PC-9 (cell line): Measurements from ENCODE around the gene XIRP2. TPM values are rescaled to one million over a fixed set of nuclear protein-coding genes. Genes with fewer than 3 reads are reported as not detected.

ENCODE experiments used
- BruUV-seq: library from RNA; stranded (reverse); fragments of 400-500 nt; replicated peaks from 2 replicates; lab custom pipeline; 2021; lab: Mats Ljungman, UMichigan
- CTCF ChIA-PET: fragments of 300-600 bp; sonication (Branson Sonifier 250); formaldehyde crosslinking; loops from one replicate; lab custom pipeline; 2022; ENCODE audit warnings: antibody characterized with exemption; lab: Charles Lee
- POLR2A ChIA-PET: fragments of 300-600 bp; sonication (Branson Sonifier 250); formaldehyde crosslinking; loops from one replicate; lab custom pipeline; 2022; ENCODE audit warnings: antibody characterized with exemption; ENCODE audit not compliant: unreplicated experiment; lab: Charles Lee
- DNase-seq, 2 experiments: peaks; one replicate each; pipeline versions ENCODE4 v3.0.0 to v3.0.0-alpha.2; 2015 to 2022; ENCODE audit warnings: mixed read lengths in 1 of 2
- H2AFZ ChIP-seq: fragments of 200-600 bp; sonication (generic); 2 replicates; pipeline ENCODE4 v1.8.1; 2017; ENCODE audit warnings: antibody characterized with exemption
- H3F3A ChIP-seq: fragments of 200-600 bp; sonication (generic); 2 replicates; pipeline ENCODE4 v1.8.1; 2017; ENCODE audit warnings: antibody characterized with exemption, mild to moderate bottlenecking, low read depth; ENCODE audit not compliant: insufficient read depth
- H3K27ac ChIP-seq: fragments of 200-600 bp; sonication (generic); 2 replicates; pipeline ENCODE4 v1.6.1; 2016; ENCODE audit warnings: mixed run types
- H3K27me3 ChIP-seq: fragments of 200-600 bp; sonication (generic); 2 replicates; pipeline ENCODE4 v1.6.1; 2016; ENCODE audit warnings: low read depth, mixed run types; ENCODE audit not compliant: insufficient read depth
- H3K36me3 ChIP-seq: fragments of 200-600 bp; sonication (generic); 2 replicates; pipeline ENCODE4 v1.6.1; 2016; ENCODE audit warnings: low read depth, mixed run types
- H3K4me1 ChIP-seq: fragments of 200-600 bp; sonication (generic); replicated peaks from 2 replicates; pipeline ENCODE4 v1.6.1; 2016; ENCODE audit warnings: mixed run types; ENCODE audit not compliant: insufficient read depth
- H3K4me2 ChIP-seq: fragments of 200-600 bp; sonication (generic); 2 replicates; pipeline ENCODE4 v1.6.1; 2017; ENCODE audit warnings: mixed run types
- H3K4me3 ChIP-seq: fragments of 200-600 bp; sonication (generic); 2 replicates; pipeline ENCODE4 v1.6.1; 2016; ENCODE audit warnings: mixed run types
- H3K79me2 ChIP-seq: fragments of 200-600 bp; sonication (generic); 2 replicates; pipeline ENCODE4 v1.6.1; 2017; ENCODE audit warnings: low read depth, mixed run types
- H3K9me2 ChIP-seq: fragments of 200-600 bp; sonication (generic); 2 replicates; pipeline ENCODE4 v1.8.1; 2017; ENCODE audit warnings: mild to moderate bottlenecking; ENCODE audit not compliant: insufficient read depth
- H3K9me3 ChIP-seq: fragments of 200-600 bp; sonication (generic); 2 replicates; pipeline ENCODE4 v1.8.1; 2016; ENCODE audit warnings: low read depth; ENCODE audit not compliant: insufficient read depth
- H4K20me1 ChIP-seq: fragments of 200-600 bp; sonication (generic); 2 replicates; pipeline ENCODE4 v1.8.1; 2017; ENCODE audit not compliant: insufficient read depth
- EZH2 ChIP-seq: fragments of 200-600 bp; sonication (generic); IDR thresholded peaks from 2 replicates; pipeline ENCODE4 v1.8.0; 2017; ENCODE audit warnings: antibody characterized with exemption, low read depth
- intact Hi-C: fragments of 100-400 bp; cut with micrococcal nuclease; formaldehyde crosslinking; loops from one replicate; pipeline ENCODE4 v1.10.0; 2022; ENCODE audit not compliant: unreplicated experiment
- total RNA-seq: library from RNA; stranded (reverse); gene quantifications from 2 replicates; pipeline ENCODE4 v1.2.3, GENCODE V29; 2021
- TF ChIP-seq, protein P1 (sequence below): fragments of 200-600 bp; sonication (generic); conservative IDR thresholded peaks from 2 replicates; pipeline ENCODE4 v1.6.1; 2017; ENCODE audit warnings: mixed run types, antibody characterized with exemption, mild to moderate bottlenecking, moderate library complexity

The XIRP2 gene
- total RNA-seq, 1 experiment from 2014 or later: not detected

- no TSS peak for BruUV-seq
Observed at GRCh38 chr2:166924967-166925366, 36.7 kb downstream of the XIRP2 start.

GRCh38 chr2:166926657-166927056, 38.4 kb downstream of the XIRP2 start:
- no peaks in the 10 kb centered on the region for H3K36me3 ChIP-seq
- POLR2A ChIA-PET: no interaction called here
- H3K9me3 ChIP-seq: no peaks in the 10 kb centered on the region
- H3K4me1 ChIP-seq: no peaks in the 10 kb centered on the region
- H4K20me1 ChIP-seq: no peaks in the 10 kb centered on the region
- intact Hi-C loops: no loop called here
- H3K27ac ChIP-seq: no peak overlapping the region
- no peak overlapping the region for H3K4me3 ChIP-seq
- CTCF ChIA-PET: no interaction called here
- no peaks in the 10 kb centered on the region for H3F3A ChIP-seq
- no peaks in the 10 kb centered on the region for H3K9me2 ChIP-seq
- DNase-seq: no peak
- TF ChIP-seq, protein P1, sequence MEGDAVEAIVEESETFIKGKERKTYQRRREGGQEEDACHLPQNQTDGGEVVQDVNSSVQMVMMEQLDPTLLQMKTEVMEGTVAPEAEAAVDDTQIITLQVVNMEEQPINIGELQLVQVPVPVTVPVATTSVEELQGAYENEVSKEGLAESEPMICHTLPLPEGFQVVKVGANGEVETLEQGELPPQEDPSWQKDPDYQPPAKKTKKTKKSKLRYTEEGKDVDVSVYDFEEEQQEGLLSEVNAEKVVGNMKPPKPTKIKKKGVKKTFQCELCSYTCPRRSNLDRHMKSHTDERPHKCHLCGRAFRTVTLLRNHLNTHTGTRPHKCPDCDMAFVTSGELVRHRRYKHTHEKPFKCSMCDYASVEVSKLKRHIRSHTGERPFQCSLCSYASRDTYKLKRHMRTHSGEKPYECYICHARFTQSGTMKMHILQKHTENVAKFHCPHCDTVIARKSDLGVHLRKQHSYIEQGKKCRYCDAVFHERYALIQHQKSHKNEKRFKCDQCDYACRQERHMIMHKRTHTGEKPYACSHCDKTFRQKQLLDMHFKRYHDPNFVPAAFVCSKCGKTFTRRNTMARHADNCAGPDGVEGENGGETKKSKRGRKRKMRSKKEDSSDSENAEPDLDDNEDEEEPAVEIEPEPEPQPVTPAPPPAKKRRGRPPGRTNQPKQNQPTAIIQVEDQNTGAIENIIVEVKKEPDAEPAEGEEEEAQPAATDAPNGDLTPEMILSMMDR: no peak
- no peak for TF ChIP-seq EZH2
- no peak overlapping the region for H3K4me2 ChIP-seq
- no peak overlapping the region for H2AFZ ChIP-seq
- H3K27me3 ChIP-seq: no peaks in the 10 kb centered on the region
- BruUV-seq: no TSS peak
- H3K79me2 ChIP-seq: no peaks in the 10 kb centered on the region

More at GRCh38 chr2:166924967-166925366, 36.7 kb downstream of the XIRP2 start:
- Histone ChIP-seq H3K27me3 (no peaks in the 10 kb centered on the region), H3K4me3 (no peak overlapping the region), H3K9me3 (no peaks in the 10 kb centered on the region), H2AFZ (no peak overlapping the region), H3K9me2 (no peaks in the 10 kb centered on the region), H3F3A (no peaks in the 10 kb centered on the region), H3K4me2 (no peak overlapping the region), H4K20me1 (no peaks in the 10 kb centered on the region), H3K79me2 (no peaks in the 10 kb centered on the region), H3K36me3 (no peaks in the 10 kb centered on the region), H3K27ac (no peak overlapping the region), H3K4me1 (no peaks in the 10 kb centered on the region)
- POLR2A ChIA-PET: no interaction called here
- intact Hi-C loops: no loop called here
- TF ChIP-seq, protein P1: no peak
- TF ChIP-seq EZH2: no peak
- no peak for DNase-seq
- CTCF ChIA-PET: no interaction called here

GRCh38 chr2:166932032-166932431, 43.8 kb downstream of the XIRP2 start:
- Histone ChIP-seq H3K4me1 (no peaks in the 10 kb centered on the region), H3K36me3 (no peaks in the 10 kb centered on the region), H3K4me2 (no peak overlapping the region), H3K4me3 (no peak overlapping the region), H3K9me3 (no peaks in the 10 kb centered on the region), H3F3A (no peaks in the 10 kb centered on the region), H3K27me3 (no peaks in the 10 kb centered on the region), H3K9me2 (no peaks in the 10 kb centered on the region), H3K27ac (no peak overlapping the region), H3K79me2 (no peaks in the 10 kb centered on the region), H2AFZ (no peak overlapping the region), H4K20me1 (no peaks in the 10 kb centered on the region)
- intact Hi-C loops: no loop called here
- no peak for TF ChIP-seq EZH2
- TF ChIP-seq, protein P1: no peak
- no peak for DNase-seq
- POLR2A ChIA-PET: no interaction called here
- CTCF ChIA-PET: no interaction called here
- no TSS peak for BruUV-seq
